GM13976 (cell line): ENCODE measurements around the gene ENO1.
"Not testable (repeated sequence)": the region's sequence is repeated elsewhere in the genome, so short reads cannot be mapped to it uniquely, and the experiment has no call there.

Experiments used
- DNase-seq: peaks from one replicate; pipeline ENCODE4 v3.0.0; 2012; ENCODE audit warnings: low spot score
- in situ Hi-C: fragments of 300-500 bp; cut with MboI; formaldehyde crosslinking; loops from one replicate; pipeline ENCODE4 v1.12.0; 2022; ENCODE audit warnings: low sequenced_read_pairs, mixed read lengths, inconsistent platforms; ENCODE audit not compliant: unreplicated experiment
- TF ChIP-seq, protein P1 (sequence below): IDR thresholded peaks from 2 replicates; pipeline ENCODE4 v1.5.1; 2012; ENCODE audit warnings: borderline replicate concordance, mild to moderate bottlenecking; ENCODE audit not compliant: insufficient read depth; ENCODE audit errors: extremely low read depth, missing control alignments, control extremely low read depth

ENO1 gene

DNA sequence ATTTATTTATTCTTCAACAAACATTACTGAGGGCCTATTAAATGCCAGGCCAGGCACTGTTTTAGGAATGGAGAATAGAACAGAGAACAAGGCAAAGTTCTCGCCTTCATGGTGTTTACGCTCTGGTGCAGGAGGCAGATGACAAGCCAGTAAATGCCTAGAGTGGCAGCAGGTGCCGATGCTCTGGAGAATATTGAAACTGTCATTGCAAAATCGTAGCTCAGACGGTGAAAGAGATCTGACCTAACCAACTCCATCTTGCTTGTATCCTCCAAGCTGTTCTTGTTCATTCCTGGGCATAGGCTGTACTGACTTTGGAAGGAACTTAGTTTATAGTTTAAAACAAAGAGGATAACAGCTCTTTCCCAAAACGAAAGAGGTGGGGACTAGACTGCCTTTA lies 13.5 kb upstream of the ENO1 start:
- in situ Hi-C loops = no loop called here
- DNase-seq = no peak
- TF ChIP-seq, protein P1, sequence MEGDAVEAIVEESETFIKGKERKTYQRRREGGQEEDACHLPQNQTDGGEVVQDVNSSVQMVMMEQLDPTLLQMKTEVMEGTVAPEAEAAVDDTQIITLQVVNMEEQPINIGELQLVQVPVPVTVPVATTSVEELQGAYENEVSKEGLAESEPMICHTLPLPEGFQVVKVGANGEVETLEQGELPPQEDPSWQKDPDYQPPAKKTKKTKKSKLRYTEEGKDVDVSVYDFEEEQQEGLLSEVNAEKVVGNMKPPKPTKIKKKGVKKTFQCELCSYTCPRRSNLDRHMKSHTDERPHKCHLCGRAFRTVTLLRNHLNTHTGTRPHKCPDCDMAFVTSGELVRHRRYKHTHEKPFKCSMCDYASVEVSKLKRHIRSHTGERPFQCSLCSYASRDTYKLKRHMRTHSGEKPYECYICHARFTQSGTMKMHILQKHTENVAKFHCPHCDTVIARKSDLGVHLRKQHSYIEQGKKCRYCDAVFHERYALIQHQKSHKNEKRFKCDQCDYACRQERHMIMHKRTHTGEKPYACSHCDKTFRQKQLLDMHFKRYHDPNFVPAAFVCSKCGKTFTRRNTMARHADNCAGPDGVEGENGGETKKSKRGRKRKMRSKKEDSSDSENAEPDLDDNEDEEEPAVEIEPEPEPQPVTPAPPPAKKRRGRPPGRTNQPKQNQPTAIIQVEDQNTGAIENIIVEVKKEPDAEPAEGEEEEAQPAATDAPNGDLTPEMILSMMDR = no peak

DNA sequence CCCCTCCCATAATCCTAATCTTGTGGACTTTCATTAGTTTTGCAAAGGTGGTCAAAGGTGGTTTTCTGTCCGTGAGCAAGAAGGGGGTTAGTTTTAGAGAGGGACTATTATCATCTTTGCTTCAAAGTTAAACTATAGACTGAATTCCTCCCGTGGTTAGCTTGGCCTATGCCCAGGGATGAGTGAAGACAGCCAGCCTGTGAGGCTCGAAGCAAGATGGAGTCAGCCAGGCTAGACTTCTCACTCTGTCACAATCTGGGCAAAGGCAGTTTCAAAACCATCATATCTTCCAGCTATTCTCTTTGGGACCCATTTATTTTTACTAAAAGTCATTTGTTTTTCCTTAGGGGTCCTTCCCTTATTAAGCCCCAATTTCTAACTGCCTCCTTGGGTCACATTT lies 12.9 kb upstream of the ENO1 start:
- no peak for DNase-seq
- TF ChIP-seq, protein P1 = no peak
- in situ Hi-C loops = no loop called here

DNA sequence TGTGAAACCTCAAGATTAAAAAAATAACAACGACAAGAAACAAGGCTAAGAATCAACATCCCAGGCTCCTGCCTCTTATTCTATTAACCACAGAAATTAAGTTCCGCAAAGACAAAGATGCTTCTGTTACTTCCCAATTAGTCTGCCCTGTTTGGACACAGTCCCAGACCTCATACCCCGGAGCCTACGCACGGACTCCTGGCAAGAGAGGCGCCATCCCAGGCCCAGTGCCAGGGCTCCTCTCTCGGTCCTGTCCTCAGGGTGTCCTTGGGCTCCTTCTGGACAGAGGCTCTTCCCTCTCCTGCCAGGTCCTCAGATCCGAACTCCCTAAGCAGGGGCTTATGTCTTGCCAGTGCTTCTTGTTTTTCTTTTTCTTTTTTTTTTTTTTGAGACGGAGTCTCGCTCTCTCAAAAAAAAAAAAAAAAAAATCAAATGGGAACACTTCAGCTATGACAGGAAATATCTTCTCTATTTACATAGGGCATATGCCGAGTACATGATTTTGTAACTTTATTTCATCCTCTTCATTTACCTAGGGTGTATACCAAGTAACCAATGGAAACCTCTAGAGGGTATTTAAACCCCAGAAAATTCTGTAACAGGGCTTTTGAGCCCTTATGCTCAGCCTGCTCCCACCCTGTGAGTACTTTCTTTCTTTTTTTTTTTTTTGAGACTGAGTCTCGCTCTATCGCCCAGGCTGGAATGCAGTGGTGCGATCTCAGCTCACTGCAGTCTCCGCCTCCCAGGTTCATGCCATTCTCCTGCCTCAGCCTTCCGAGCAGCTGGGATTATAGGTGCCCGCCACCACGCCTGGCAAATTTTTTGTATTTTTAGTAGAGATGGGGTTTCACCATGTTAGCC lies 11.7 kb upstream of the ENO1 start:
- TF ChIP-seq, protein P1 = no peak
- DNase-seq = no peak
- in situ Hi-C loops = no loop called here

DNA sequence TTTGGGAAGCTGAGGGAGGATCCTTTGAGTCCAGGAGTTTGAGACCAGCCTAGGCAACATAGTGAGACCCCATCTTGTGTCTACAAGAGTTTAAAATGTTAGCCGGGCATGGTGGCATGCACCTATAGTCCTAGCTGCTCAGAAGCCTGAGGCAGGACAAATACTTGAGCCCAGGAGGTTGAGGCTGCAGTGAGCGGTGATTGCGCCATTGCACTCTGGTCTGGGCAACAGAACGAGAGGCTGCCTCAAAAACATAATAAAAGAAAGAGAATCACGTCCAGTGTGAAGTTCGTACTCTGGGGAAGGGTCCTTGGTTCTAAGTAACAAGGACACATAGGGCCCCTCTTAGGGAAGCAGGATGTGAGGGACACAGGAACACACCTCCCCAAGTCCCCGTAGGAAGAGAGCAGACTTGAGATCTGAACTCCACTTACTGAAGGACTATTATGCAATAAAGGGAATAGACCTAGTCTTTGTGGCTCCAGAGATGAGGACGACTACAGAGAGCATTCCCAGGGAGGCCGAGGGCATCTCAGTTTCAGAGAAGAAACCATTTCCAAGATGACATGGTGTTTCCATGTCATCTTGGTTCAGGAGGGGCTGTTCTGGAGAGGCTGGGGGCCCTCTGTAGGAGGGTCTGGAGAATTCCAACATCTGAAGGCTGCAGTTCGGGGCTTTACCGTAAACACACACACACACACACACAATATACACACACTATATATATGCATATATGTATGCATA lies 10.8 kb upstream of the ENO1 start:
- TF ChIP-seq, protein P1 = no peak
- DNase-seq = no peak
- in situ Hi-C loops = no loop called here

DNA sequence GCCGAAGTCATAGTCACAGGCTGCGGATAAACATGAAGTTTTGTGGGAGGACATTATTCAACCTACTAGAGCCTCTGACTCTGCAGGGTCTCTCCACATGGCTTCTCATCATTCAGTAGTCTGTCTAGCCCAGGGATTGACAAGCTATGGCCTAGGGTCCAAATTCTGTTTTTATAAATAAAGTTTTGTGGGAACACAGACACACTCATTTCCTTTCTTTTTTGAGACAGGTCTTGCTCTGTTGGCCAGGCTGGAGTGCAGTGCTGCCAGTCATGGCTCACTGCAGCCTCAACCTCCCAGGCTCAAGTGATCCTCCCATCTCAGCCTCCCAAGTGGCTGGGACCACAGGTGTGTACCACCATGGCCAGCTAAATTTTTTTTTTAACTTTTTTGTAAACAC lies 8.1 kb upstream of the ENO1 start:
- DNase-seq = no peak
- in situ Hi-C loops = no loop called here
- TF ChIP-seq, protein P1 = no peak

DNA sequence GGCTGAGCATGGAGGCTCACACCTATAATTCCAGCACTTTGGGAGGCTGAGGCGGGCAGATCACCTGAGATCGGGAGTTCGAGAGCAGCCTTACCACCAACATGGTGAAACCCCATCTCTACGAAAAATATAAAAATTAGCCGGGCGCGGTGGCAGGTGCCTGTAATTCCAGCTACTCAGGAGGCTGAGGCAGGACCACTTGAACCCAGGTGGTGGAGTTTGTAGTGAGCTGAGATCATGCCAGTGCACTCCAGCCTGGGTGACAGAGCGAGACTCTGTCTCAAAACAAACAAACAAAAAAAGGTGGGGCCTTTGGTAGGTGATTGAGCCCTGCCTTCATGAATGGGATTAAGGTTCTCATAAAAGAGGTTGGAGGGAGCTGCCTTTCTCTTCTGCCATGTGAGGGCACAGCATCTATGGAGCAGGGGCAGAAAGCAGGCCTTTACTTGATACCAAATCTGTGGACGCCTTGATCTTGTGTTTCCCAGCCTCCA lies 7.6 kb upstream of the ENO1 start:
- in situ Hi-C loops, DNase-seq: not testable (repeated sequence)

DNA sequence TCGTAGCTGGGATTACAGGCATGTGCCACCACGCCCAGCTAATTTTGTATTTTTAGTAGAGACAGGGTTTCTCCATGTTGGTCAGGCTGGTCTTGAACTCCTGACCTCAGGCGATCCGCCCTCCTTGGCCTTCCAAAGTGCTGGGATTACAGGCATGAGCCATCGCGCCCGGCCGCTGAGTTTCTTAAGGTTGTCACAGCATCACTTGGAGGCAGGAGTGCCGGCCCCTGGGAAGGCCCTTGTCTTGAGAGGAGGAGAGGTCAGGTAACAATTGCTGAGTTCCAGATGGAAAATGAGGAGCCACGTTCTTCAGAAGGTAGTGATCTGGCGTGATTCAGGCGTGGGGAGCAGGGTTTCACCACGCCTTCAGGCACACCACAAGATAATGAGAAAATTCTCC lies 5.6 kb upstream of the ENO1 start:
- DNase-seq, in situ Hi-C loops: not testable (repeated sequence)
